ENCODE results near the gene PTPRN2. TPM values are rescaled to one million over a fixed set of nuclear protein-coding genes. Genes with fewer than 3 reads are reported as not detected.
"Not testable (repeated sequence)": the region's sequence is repeated elsewhere in the genome, so short reads cannot be mapped to it uniquely, and the experiment has no call there.

PTPRN2 gene
- total and polyA plus RNA-seq, 8 donors: 4.9 to 136 (median 46.8) TPM

DNA sequence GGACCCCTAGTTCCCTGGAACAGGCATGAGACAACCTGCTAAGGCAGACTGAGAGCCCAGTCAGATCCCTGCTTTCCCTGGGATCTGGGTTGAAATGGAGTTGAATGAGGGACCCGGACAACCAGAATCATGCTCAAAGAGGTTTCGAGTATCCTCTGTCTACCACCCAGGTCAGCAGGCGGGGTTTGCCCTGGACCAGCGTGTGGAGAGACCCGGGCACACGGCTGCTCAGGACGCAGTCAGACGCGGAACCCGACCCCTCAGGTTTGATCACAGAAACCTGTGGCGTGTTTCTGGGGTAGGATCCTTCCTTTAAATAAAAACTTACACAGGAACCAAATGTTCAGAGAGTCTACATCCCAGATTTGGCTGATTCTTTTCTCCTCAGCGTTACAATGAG lies 330.6 kb downstream of the PTPRN2 start:
- WGBS, 5 donors: 82 to 97% (median 94%) methylated on average over 12 of the region's 12 CpGs

DNA sequence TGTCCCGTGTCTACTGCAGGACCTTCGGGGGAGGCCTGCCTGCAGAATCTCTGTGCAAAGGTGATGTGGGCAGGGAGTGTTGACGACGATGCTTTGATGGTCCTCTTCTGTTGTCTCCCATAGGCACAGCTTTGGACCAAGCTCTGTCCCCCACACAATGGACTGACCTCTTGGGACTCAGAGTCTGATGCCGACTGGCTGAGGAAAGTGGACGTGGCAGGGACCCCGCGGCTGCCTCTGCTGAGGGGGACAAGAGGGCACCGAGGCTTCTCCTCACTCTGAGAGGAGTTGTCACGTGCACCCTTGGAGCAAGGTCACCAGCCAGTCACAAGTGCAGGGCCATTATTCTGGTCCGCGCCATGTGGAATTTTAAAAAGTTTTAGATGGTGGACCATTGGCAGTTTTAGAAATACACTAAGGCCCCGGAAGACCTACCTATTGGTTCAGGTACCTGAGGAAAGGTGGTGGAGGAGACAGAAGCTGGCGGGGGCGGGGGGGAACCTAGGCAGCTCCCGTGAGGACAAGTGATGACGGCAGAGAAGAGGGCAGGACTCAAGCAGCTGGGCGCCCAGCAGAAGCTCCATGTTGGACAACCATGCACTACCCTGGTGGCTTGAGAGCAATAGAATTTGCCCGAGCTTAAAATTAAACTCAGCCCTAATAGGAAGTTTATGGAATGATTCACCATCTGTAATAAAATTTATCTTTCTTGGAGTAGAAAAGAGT lies 331.4 kb downstream of the PTPRN2 start:
- H3K36me3 ChIP-seq: no peaks in the 10 kb centered on the region
- no peak for TF ChIP-seq POLR2A (IDR thresholded peaks at IDR 0.05)
- TF ChIP-seq CTCF (IDR thresholded peaks at IDR 0.05): no peak
- no peak for TF ChIP-seq POLR2AphosphoS5 (IDR thresholded peaks at IDR 0.05)
- no peak for TF ChIP-seq EP300 (IDR thresholded peaks at IDR 0.05)
- no peaks in the 10 kb centered on the region for H3K27me3 ChIP-seq
- WGBS, 5 donors: 88 to 90% (median 89%) methylated on average over 18 to 19 of the region's 19 CpGs
- no peak overlapping the region for H3K27ac ChIP-seq
- peaks cover 0 to 3% (median 0%) of the 10 kb centered on the region in 4 donors for H3K9me3 ChIP-seq
- no peaks in the 10 kb centered on the region for H3K4me1 ChIP-seq
- intact Hi-C loops (cut with DNase I; ENCODE audit: low total_unique reads): no loop called here
- DNase-seq: no peak
- H3K4me3 ChIP-seq: no peak overlapping the region

More for the DNA sequence above, 330.6 kb downstream of the PTPRN2 start:
- Histone ChIP-seq H3K9me3 (peaks cover 0 to 3% (median 0%) of the 10 kb centered on the region in 4 donors), H3K4me3 (no peak overlapping the region), H3K36me3 (no peaks in the 10 kb centered on the region), H3K27ac (no peak overlapping the region), H3K27me3 (no peaks in the 10 kb centered on the region), H3K4me1 (no peaks in the 10 kb centered on the region)
- TF ChIP-seq EP300 (IDR thresholded peaks at IDR 0.05): no peak
- no peak for TF ChIP-seq CTCF (IDR thresholded peaks at IDR 0.05)
- no peak for TF ChIP-seq POLR2A (IDR thresholded peaks at IDR 0.05)
- no peak for TF ChIP-seq POLR2AphosphoS5 (IDR thresholded peaks at IDR 0.05)
- no peak for DNase-seq
- intact Hi-C loops (cut with DNase I; ENCODE audit: low total_unique reads): no loop called here

- 84 to 97% (median 91%) methylated on average over 4 to 7 of the region's 7 CpGs for WGBS, 5 donors
- H3K4me1 ChIP-seq: no peaks in the 10 kb centered on the region
- no peak overlapping the region for H3K27ac ChIP-seq
- H3K36me3 ChIP-seq: no peaks in the 10 kb centered on the region
- DNase-seq: no peak
- intact Hi-C loops (cut with DNase I; ENCODE audit: low total_unique reads): no loop called here
- TF ChIP-seq EP300 (IDR thresholded peaks at IDR 0.05): no peak
- no peak for TF ChIP-seq POLR2A (IDR thresholded peaks at IDR 0.05)
- TF ChIP-seq CTCF (IDR thresholded peaks at IDR 0.05): no peak
- no peak for TF ChIP-seq POLR2AphosphoS5 (IDR thresholded peaks at IDR 0.05)
- H3K4me3 ChIP-seq: no peak overlapping the region
- H3K27me3 ChIP-seq: no peaks in the 10 kb centered on the region
- peaks cover 0 to 3% (median 0%) of the 10 kb centered on the region in 4 donors for H3K9me3 ChIP-seq
These were observed 332.1 kb downstream of the PTPRN2 start for GRCh38 chr7:158255558-158255957.

GRCh38 chr7:158255156-158255555 lies 332.5 kb downstream of the PTPRN2 start:
- 86 to 93% (median 91%) methylated on average over 11 of the region's 11 CpGs for WGBS, 5 donors
- Histone ChIP-seq H3K4me3 (no peak overlapping the region), H3K4me1 (no peaks in the 10 kb centered on the region), H3K27me3 (no peaks in the 10 kb centered on the region), H3K27ac (no peak overlapping the region), H3K9me3 (peaks cover 0 to 3% (median 0%) of the 10 kb centered on the region in 4 donors), H3K36me3 (no peaks in the 10 kb centered on the region)
- no peak for DNase-seq
- intact Hi-C loops (cut with DNase I; ENCODE audit: low total_unique reads): no loop called here
- TF ChIP-seq EP300 (IDR thresholded peaks at IDR 0.05): no peak
- no peak for TF ChIP-seq CTCF (IDR thresholded peaks at IDR 0.05)
- TF ChIP-seq POLR2A (IDR thresholded peaks at IDR 0.05): no peak
- TF ChIP-seq POLR2AphosphoS5 (IDR thresholded peaks at IDR 0.05): no peak

DNA sequence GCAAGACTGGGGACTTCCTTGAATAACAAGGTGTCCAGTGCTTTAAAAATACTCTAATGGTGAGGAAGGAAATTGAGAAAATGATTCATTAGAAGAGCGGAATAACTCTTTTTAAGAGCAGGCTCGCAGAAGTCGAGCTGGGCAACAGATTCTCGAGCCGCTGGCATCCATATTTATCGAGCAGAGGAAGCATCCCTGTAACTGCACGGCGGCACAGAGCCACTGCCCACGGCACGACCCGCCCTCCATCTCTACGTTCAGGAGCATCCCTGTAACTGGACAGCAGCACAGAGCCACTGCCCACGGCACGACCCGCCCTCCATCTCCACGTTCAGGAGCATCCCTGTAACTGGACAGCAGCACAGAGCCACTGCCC lies 334.0 kb downstream of the PTPRN2 start:
- H3K27ac ChIP-seq; H3K27me3 ChIP-seq; DNase-seq; H3K9me3 ChIP-seq; H3K4me3 ChIP-seq; H3K36me3 ChIP-seq; H3K4me1 ChIP-seq; intact Hi-C loops (cut with DNase I; ENCODE audit: low total_unique reads): not testable (repeated sequence)
- 60 to 76% (median 71%) methylated on average over 9 to 16 of the region's 16 CpGs for WGBS, 5 donors
